Ishikawa (cell line): Measurements from ENCODE around the gene NTM.

ENCODE experiments used
- CEBPB ChIP-seq: IDR thresholded peaks from 2 replicates; pipeline ENCODE4 v1.6.1; 2012
- CREB1 ChIP-seq: IDR thresholded peaks from 2 replicates; pipeline ENCODE4 v1.6.1; 2012; ENCODE audit warnings: low read depth
- EGR1 ChIP-seq: IDR thresholded peaks from 2 replicates; pipeline ENCODE4 v1.6.1; 2012
- MAX ChIP-seq: IDR thresholded peaks from 2 replicates; pipeline ENCODE4 v1.6.1; 2012
- NFIC ChIP-seq: IDR thresholded peaks from 2 replicates; pipeline ENCODE4 v1.6.1; 2012
- RAD21 ChIP-seq: IDR thresholded peaks from 2 replicates; pipeline ENCODE4 v1.6.1; 2012; ENCODE audit warnings: low read depth
- YY1 ChIP-seq: IDR thresholded peaks from 2 replicates; pipeline ENCODE4 v1.6.1; 2012; ENCODE audit warnings: low read depth

- TF ChIP-seq NFIC = no peak
- TF ChIP-seq CEBPB = no peak
- no peak for TF ChIP-seq YY1
- TF ChIP-seq CREB1 = no peak
- no peak for TF ChIP-seq MAX
- no peak for TF ChIP-seq RAD21
- TF ChIP-seq EGR1 = no peak
Observed at GRCh38 chr11:131792243-131792642, 421.8 kb downstream of the NTM start.
